ENCODE results near the gene ARL16. TPM values are rescaled to one million over a fixed set of nuclear protein-coding genes. Genes with fewer than 3 reads are reported as not detected.

ARL16 gene
- total RNA-seq, 6 donors from 2014 or later, result 16.9 to 47.1 (median 20.5) TPM

GRCh38 chr17:81631482-81631881 is 52.1 kb downstream of the ARL16 start:
- no peak for DNase-seq
- Histone ChIP-seq H3K27ac (no peak overlapping the region), H3K36me3 (peaks cover 22 to 39% (median 33%) of the 10 kb centered on the region in 4 donors), H3K4me3 (no peak overlapping the region), H3K27me3 (no peaks in the 10 kb centered on the region), H3K9me3 (no peaks in the 10 kb centered on the region), H3K4me1 (peaks cover 25 to 34% (median 26%) of the 10 kb centered on the region in 4 donors)
- ATAC-seq (ENCODE audit: low FRiP score in 2 of 2), result no peak
- WGBS, 2 donors, result 56 to 80% methylated on average over 7 of the region's 7 CpGs
- TF ChIP-seq POLR2AphosphoS5 (IDR thresholded peaks at IDR 0.05) (no peak), EP300 (IDR thresholded peaks at IDR 0.05) (no peak), POLR2A (IDR thresholded peaks at IDR 0.05) (no peak), CTCF (IDR thresholded peaks at IDR 0.05) (no peak)

Small RNAs within 50 kb of the gene (small RNA-seq; reads per million reads assigned to genes)
- gene MIR6786, result 0 to 0.25 (median 0) reads per million in 4 donors

Other genes starting within 250 kb of the ARL16 start
- gene ACTG1, start 171.0 kb downstream of the ARL16 start, total RNA-seq, result 1,000 to 10,000 TPM in 5 of 6 donors, 100 to 1,000 TPM in 1; 902 to 3,864 (median 2,097) TPM
- 10 to 100 TPM in 1 of 6 donors, 1 to 10 TPM in 5; 2.7 to 37.7 (median 3.9) TPM for gene FSCN2, start 155.4 kb downstream of the ARL16 start, total RNA-seq
- gene FAAP100, start 131.4 kb downstream of the ARL16 start, total RNA-seq, result 10 to 100 TPM; 22.0 to 70.2 (median 32.5) TPM
- 100 to 1,000 TPM in 2 of 6 donors, 10 to 100 TPM in 4; 59.9 to 373 (median 87.4) TPM for gene NPLOC4, start 46.7 kb downstream of the ARL16 start, total RNA-seq
- 1 to 10 TPM in 3 of 6 donors, under 1 TPM in 3; 0.61 to 2.8 (median 1.0) TPM for gene TSPAN10, start 46.6 kb downstream of the ARL16 start, total RNA-seq
- gene PDE6G, start 27.3 kb downstream of the ARL16 start, total RNA-seq, result 10 to 100 TPM in 1 of 6 donors, 1 to 10 TPM in 2, not detected in 3; 1.0 to 12.6 (median 1.7) TPM
- 10 to 100 TPM; 32.2 to 46.7 (median 38.5) TPM for gene OXLD1, start 17.2 kb downstream of the ARL16 start, total RNA-seq
- gene CCDC137, start 17.1 kb downstream of the ARL16 start, total RNA-seq, result 10 to 100 TPM; 10.8 to 49.2 (median 12.6) TPM
- gene HGS, start 214 bp upstream of the ARL16 start, total RNA-seq, result 100 to 1,000 TPM in 4 of 6 donors, 10 to 100 TPM in 2; 74.7 to 164 (median 108) TPM
- 10 to 100 TPM; 29.3 to 69.8 (median 47.8) TPM for gene MRPL12, start 19.6 kb upstream of the ARL16 start, total RNA-seq
- gene SLC25A10, start 28.5 kb upstream of the ARL16 start, total RNA-seq, result 10 to 100 TPM in 5 of 6 donors, 1 to 10 TPM in 1; 9.9 to 20.2 (median 12.7) TPM
- 10 to 100 TPM in 1 of 6 donors, not detected in 5; 11.1 TPM for gene GCGR, start 120.4 kb upstream of the ARL16 start, total RNA-seq
- 100 to 1,000 TPM in 1 of 6 donors, 10 to 100 TPM in 5; 30.1 to 106 (median 70.1) TPM for gene MCRIP1, start 149.5 kb upstream of the ARL16 start, total RNA-seq
- gene PPP1R27, start 151.3 kb upstream of the ARL16 start, total RNA-seq, result not detected
- gene P4HB, start 176.7 kb upstream of the ARL16 start, total RNA-seq, result 100 to 1,000 TPM; 374 to 627 (median 531) TPM
- gene ARHGDIA, start 187.5 kb upstream of the ARL16 start, total RNA-seq, result 100 to 1,000 TPM; 171 to 522 (median 302) TPM
- gene ALYREF, start 207.8 kb upstream of the ARL16 start, total RNA-seq, result 10 to 100 TPM; 43.0 to 71.0 (median 60.1) TPM
- 100 to 1,000 TPM in 3 of 6 donors, 10 to 100 TPM in 3; 24.1 to 138 (median 99.2) TPM for gene ANAPC11, start 207.9 kb upstream of the ARL16 start, total RNA-seq
- gene NPB, start 218.4 kb upstream of the ARL16 start, total RNA-seq, result 1 to 10 TPM in 1 of 6 donors, under 1 TPM in 2, not detected in 3; 0.37 to 1.8 (median 0.94) TPM
- gene PCYT2, start 227.6 kb upstream of the ARL16 start, total RNA-seq, result 10 to 100 TPM; 29.1 to 63.1 (median 52.2) TPM
- 10 to 100 TPM; 35.7 to 87.0 (median 39.7) TPM for gene SIRT7, start 234.4 kb upstream of the ARL16 start, total RNA-seq
- 10 to 100 TPM; 23.0 to 46.4 (median 28.8) TPM for gene MAFG, start 243.9 kb upstream of the ARL16 start, total RNA-seq